Testis (tissue), 3 donors: ENCODE measurements around the gene KIAA0232. TPM values are rescaled to one million over a fixed set of nuclear protein-coding genes. Genes with fewer than 3 reads are reported as not detected.

Experiments used
- DNase-seq: peaks from one replicate; pipeline ENCODE4 v3.0.0-alpha.2; 2019
- H3K27ac ChIP-seq, 2 donors: fragments of 200-600 bp; sonication (generic); one replicate each; pipeline ENCODE4 v1.5.1; 2019
- H3K27me3 ChIP-seq: fragments of 200-600 bp; sonication (generic); one replicate; pipeline ENCODE4 v1.5.1; 2019
- H3K36me3 ChIP-seq: fragments of 200-600 bp; sonication (generic); one replicate; pipeline ENCODE4 v1.5.1; 2017; ENCODE audit warnings: low read depth; ENCODE audit errors: missing control alignments
- H3K4me1 ChIP-seq: fragments of 200-600 bp; sonication (generic); one replicate; pipeline ENCODE4 v1.5.1; 2019
- H3K4me3 ChIP-seq, 2 donors: fragments of 200-600 bp; sonication (generic); one replicate each; pipeline ENCODE4 v1.5.1; 2017 to 2019
- H3K9me3 ChIP-seq: fragments of 200-600 bp; sonication (generic); one replicate; pipeline ENCODE4 v1.5.1; 2017
- CTCF ChIP-seq, 3 experiments: fragments of 450-650 bp in 2 of 3; fragments of 200-600 bp in 1 of 3; sonication (generic) in 1 of 3; IDR thresholded peaks; one replicate each; pipeline ENCODE4 v1.5.1; 2016 to 2019; ENCODE audit warnings: antibody characterized with exemption in 3 of 3, mild to moderate bottlenecking in 2 of 3, moderate library complexity in 1 of 3
- POLR2A ChIP-seq: fragments of 450-650 bp; IDR thresholded peaks from one replicate; pipeline ENCODE4 v1.6.1; 2017; ENCODE audit warnings: antibody characterized with exemption, mild to moderate bottlenecking, moderate library complexity
- WGBS, 2 donors: methylation state at CpG; one replicate each; pipeline ENCODE4 v1.1.5; 2018; 5-methylcytosine and 5-hydroxymethylcytosine counted together
- intact Hi-C: fragments of 100-400 bp; cut with DNase I; formaldehyde crosslinking; loops from one replicate; pipeline ENCODE4 v1.15.1; 2023; ENCODE audit warnings: low total_unique reads
- polyA plus RNA-seq: library from polyadenylated mRNA; stranded (reverse); fragments of 350-450 nt; fragmentation: Illumina TruSeq; extraction: RNeasy Lipid Tissue Mini Kit (QIAGEN cat#74804); gene quantifications from one replicate; pipeline ENCODE4 v1.2.3, GENCODE V29; 2014; ENCODE audit warnings: low read depth, low replicate concordance; ENCODE audit not compliant: insufficient read depth
- total RNA-seq, 2 donors: library from RNA; depleted of rRNA; stranded (reverse); fragments of >200 nt; gene quantifications; one replicate each; pipeline ENCODE4 v1.2.3, GENCODE V29; 2016

Gene KIAA0232
- total and polyA plus RNA-seq, 3 donors from 2014 or later: 22.7 to 48.0 (median 47.9) TPM

GRCh38 chr4:6849691-6850090 lies 67.2 kb downstream of the KIAA0232 start:
- Histone ChIP-seq H3K4me3 (no peak overlapping the region), H3K4me1 (no peaks in the 10 kb centered on the region), H3K9me3 (no peaks in the 10 kb centered on the region), H3K27ac (no peak overlapping the region), H3K27me3 (no peaks in the 10 kb centered on the region), H3K36me3 (no peaks in the 10 kb centered on the region)
- 90 to 97% methylated on average over 4 of the region's 4 CpGs for WGBS, 2 donors
- no peak for DNase-seq
- intact Hi-C loops: no loop called here
- TF ChIP-seq POLR2A: no peak
- TF ChIP-seq CTCF (IDR thresholded peaks at IDR 0.05): no peak

GRCh38 chr4:6851431-6851830 lies 68.9 kb downstream of the KIAA0232 start:
- H3K27ac ChIP-seq: no peak overlapping the region
- H3K4me3 ChIP-seq: no peak overlapping the region
- H3K36me3 ChIP-seq: no peaks in the 10 kb centered on the region
- no peaks in the 10 kb centered on the region for H3K27me3 ChIP-seq
- DNase-seq: no peak
- TF ChIP-seq POLR2A (no peak), CTCF (IDR thresholded peaks at IDR 0.05) (no peak)
- no peaks in the 10 kb centered on the region for H3K9me3 ChIP-seq
- intact Hi-C loops: no loop called here
- H3K4me1 ChIP-seq: no peaks in the 10 kb centered on the region
- WGBS, 2 donors: 95 to 97% methylated on average over 5 of the region's 5 CpGs

GRCh38 chr4:6851962-6852361 lies 69.4 kb downstream of the KIAA0232 start:
- WGBS, 2 donors: 64 to 65% methylated on average over 2 of the region's 2 CpGs

GRCh38 chr4:6852582-6852981 lies 70.1 kb downstream of the KIAA0232 start:
- H3K4me1 ChIP-seq: no peaks in the 10 kb centered on the region
- H3K36me3 ChIP-seq: no peaks in the 10 kb centered on the region
- intact Hi-C loops: no loop called here
- no peak for DNase-seq
- 0 to 6% methylated on average over 1 of the region's 1 CpG for WGBS, 2 donors
- no peak for TF ChIP-seq POLR2A
- TF ChIP-seq CTCF (IDR thresholded peaks at IDR 0.05): no peak
- H3K27ac ChIP-seq: no peak overlapping the region
- H3K9me3 ChIP-seq: no peaks in the 10 kb centered on the region
- H3K4me3 ChIP-seq: no peak overlapping the region
- no peaks in the 10 kb centered on the region for H3K27me3 ChIP-seq

More at GRCh38 chr4:6851962-6852361, 69.4 kb downstream of the KIAA0232 start:
- no peak overlapping the region for H3K4me3 ChIP-seq
- no peak for DNase-seq
- no peaks in the 10 kb centered on the region for H3K27me3 ChIP-seq
- no peaks in the 10 kb centered on the region for H3K36me3 ChIP-seq
- TF ChIP-seq POLR2A: no peak
- no peak for TF ChIP-seq CTCF (IDR thresholded peaks at IDR 0.05)
- H3K4me1 ChIP-seq: no peaks in the 10 kb centered on the region
- intact Hi-C loops: no loop called here
- no peaks in the 10 kb centered on the region for H3K9me3 ChIP-seq
- H3K27ac ChIP-seq: no peak overlapping the region

GRCh38 chr4:6854098-6854744 lies 71.7 kb downstream of the KIAA0232 start:
- Histone ChIP-seq H3K4me1 (peaks cover 2% of the 10 kb centered on the region), H3K4me3 (no peak overlapping the region)
- WGBS, 2 donors: 89 to 93% methylated on average over 7 of the region's 7 CpGs

More at GRCh38 chr4:6854098-6854744, 71.7 kb downstream of the KIAA0232 start:
- no peaks in the 10 kb centered on the region for H3K36me3 ChIP-seq
- intact Hi-C loops: no loop called here
- H3K27ac ChIP-seq: no peak overlapping the region
- TF ChIP-seq POLR2A: no peak
- no peaks in the 10 kb centered on the region for H3K9me3 ChIP-seq
- DNase-seq: no peak
- H3K27me3 ChIP-seq: no peaks in the 10 kb centered on the region
